Heart left ventricle (tissue), 16 donors: ENCODE data around the gene LNP1. TPM values are rescaled to one million over a fixed set of nuclear protein-coding genes. Genes with fewer than 3 reads are reported as not detected.

Experiments used
- ATAC-seq, 4 donors: fragments of 200-7000 bp; cut with Tn5 transposase; one replicate each; pipeline ENCODE4 v1.9.1; 2020 to 2022; ENCODE audit warnings: moderate library complexity in 4 of 4, mild to moderate bottlenecking in 3 of 4, moderate number of reproducible peaks in 1 of 4
- DNase-seq, 5 donors: peaks; one replicate each; pipeline ENCODE4 v3.0.0-alpha.2; 2020
- H3K27ac ChIP-seq, 12 donors: fragments of 200-600 bp; sonication (generic) in 4 of 12; one replicate each; pipeline versions ENCODE4 v1.5.0 to v1.8.0; 2016 to 2022; ENCODE audit warnings: mild to moderate bottlenecking in 2 of 12
- H3K27me3 ChIP-seq, 9 donors: fragments of 200-600 bp; sonication (generic) in 2 of 9; one replicate each; pipeline versions ENCODE4 v1.5.1 to v1.8.0; 2016 to 2022; ENCODE audit warnings: mild to moderate bottlenecking in 3 of 9
- H3K36me3 ChIP-seq, 9 donors: fragments of 200-600 bp; sonication (generic) in 2 of 9; one replicate each; pipeline versions ENCODE4 v1.5.0 to v1.8.0; 2018 to 2022; ENCODE audit warnings: mild to moderate bottlenecking in 2 of 9
- H3K4me1 ChIP-seq, 12 donors: fragments of 200-600 bp; sonication (generic) in 4 of 12; one replicate each; pipeline versions ENCODE4 v1.5.0 to v1.8.0; 2016 to 2022; ENCODE audit warnings: mild to moderate bottlenecking in 3 of 12
- H3K4me3 ChIP-seq, 12 donors: fragments of 200-600 bp; sonication (generic) in 4 of 12; one replicate each; pipeline versions ENCODE4 v1.5.0 to v1.8.0; 2017 to 2022; ENCODE audit warnings: mild to moderate bottlenecking in 9 of 12, moderate library complexity in 4 of 12
- H3K9me3 ChIP-seq, 12 donors: fragments of 200-600 bp; sonication (generic) in 4 of 12; one replicate each; pipeline versions ENCODE4 v1.5.0 to v1.8.0; 2016 to 2022; ENCODE audit warnings: mild to moderate bottlenecking in 1 of 12
- CTCF ChIP-seq, 12 donors: fragments of 200-600 bp; sonication (generic) in 4 of 12; IDR thresholded peaks; one replicate each; pipeline versions ENCODE4 v1.5.0 to v1.8.0; 2018 to 2022; ENCODE audit warnings: antibody characterized with exemption in 12 of 12, mild to moderate bottlenecking in 5 of 12
- POLR2A ChIP-seq, 2 donors: fragments of 450-650 bp; IDR thresholded peaks; one replicate each; pipeline ENCODE4 v1.6.1; 2017; ENCODE audit warnings: antibody characterized with exemption in 2 of 2, mild to moderate bottlenecking in 2 of 2, moderate library complexity in 2 of 2
- WGBS, 4 donors: extraction: QIAGEN DNeasy Blood & Tissue Kit in 2 of 4; methylation state at CpG; one replicate each; pipeline versions ENCODE4 v1.1.5 to v1.1.7; 2013 to 2018; 5-methylcytosine and 5-hydroxymethylcytosine counted together
- intact Hi-C, 10 donors: fragments of 100-400 bp; cut with DNase I; formaldehyde crosslinking; loops; one replicate each; pipeline versions ENCODE4 v1.11.1 to v1.14.2; 2022
- polyA plus RNA-seq, 2 donors: library from polyadenylated mRNA; stranded (reverse); fragments of 200-250 nt; gene quantifications; one replicate each; pipeline ENCODE4 v1.2.3, GENCODE V29; 2013
- total RNA-seq, 9 donors: library from RNA; depleted of rRNA in 2 of 9; stranded (reverse); fragments of >200 nt in 2 of 9; fragmentation: NEBNext Ultra II Directional in 3 of 9; extraction: Animal tissue kit (Norgen Biotek cat#: 25700) in 3 of 9; gene quantifications; one replicate each; pipeline versions ENCODE4 v1.1.0 to v1.2.4, GENCODE V29; 2016 to 2023
- donor health status: ischemic (EF 13 %, LVEDD 7.1; RV severe dilation, severe dysfunction).
- donor health status: healthy with polysubstance abuse.
- donor health status: DM: no; HTN: yes; CAD: no.
- donor health status: DM: no; HTN: no; CAD: no.
- donor health status: ischemic (EF 25% LVEDD 6.9; RV normal size, moderate dysfunction).
- donor health status: ischemic (EF 25% LVEDD 5.7; RV mildly dilated, moderate dysfunction).
- donor health status: healthy.
- donor health status: DM: yes; HTN: yes; CAD: no.
- donor health status: ischemic (EF 35%, LVEDD 5.7; RV mildly dilated, moderate dysfunction).
- donor health status: nonischemic (EF 11% LVEDD 7.7; RV severe dilation, severe dysfunction).
- donor health status: DM: yes; HTN: yes; CAD: no.
- donor health status: PGD.
- donor health status: ischemic (EF 29% LVEDD 5.4; RV normal size, mild dysfunction).
- donor health status: nonischemic (EF 23%, LVEDD 6.1; RV moderate dilation, normal function).

Gene LNP1
- total and polyA plus RNA-seq, 11 donors: 1.4 to 5.9 (median 3.5) TPM

GRCh38 chr3:100480081-100480480 is 78.7 kb downstream of the LNP1 start:
- no peak overlapping the region for H3K27ac ChIP-seq
- ATAC-seq (no peak), DNase-seq (no peak)
- H3K36me3 ChIP-seq: no peaks in the 10 kb centered on the region
- H3K4me3 ChIP-seq: no peak overlapping the region
- peaks cover 0 to 3% (median 0%) of the 10 kb centered on the region in 9 donors for H3K27me3 ChIP-seq
- no peaks in the 10 kb centered on the region for H3K9me3 ChIP-seq
- intact Hi-C loops: no loop called here
- TF ChIP-seq CTCF (IDR thresholded peaks at IDR 0.05) (no peak), POLR2A (IDR thresholded peaks at IDR 0.05) (no peak)
- H3K4me1 ChIP-seq: no peaks in the 10 kb centered on the region
- WGBS, 4 donors: 75 to 96% (median 85%) methylated on average over 5 of the region's 5 CpGs

GRCh38 chr3:100482176-100482575 is 80.8 kb downstream of the LNP1 start:
- intact Hi-C loops: no loop called here
- Histone ChIP-seq H3K9me3 (no peaks in the 10 kb centered on the region), H3K4me1 (no peaks in the 10 kb centered on the region), H3K27ac (no peak overlapping the region), H3K27me3 (peaks cover 0 to 3% (median 0%) of the 10 kb centered on the region in 9 donors), H3K36me3 (no peaks in the 10 kb centered on the region), H3K4me3 (no peak overlapping the region)
- ATAC-seq: no peak
- no peak for DNase-seq
- 62 to 70% (median 66%) methylated on average over 2 of the region's 2 CpGs for WGBS, 4 donors
- TF ChIP-seq POLR2A (IDR thresholded peaks at IDR 0.05): no peak
- no peak for TF ChIP-seq CTCF (IDR thresholded peaks at IDR 0.05)

GRCh38 chr3:100483529-100483928 is 82.2 kb downstream of the LNP1 start:
- peaks cover 0 to 3% (median 0%) of the 10 kb centered on the region in 9 donors for H3K27me3 ChIP-seq
- H3K27ac ChIP-seq: no peak overlapping the region
- H3K4me3 ChIP-seq: no peak overlapping the region
- ATAC-seq: no peak
- 90 to 95% (median 91%) methylated on average over 1 of the region's 1 CpG for WGBS, 4 donors
- no peaks in the 10 kb centered on the region for H3K36me3 ChIP-seq
- no peaks in the 10 kb centered on the region for H3K4me1 ChIP-seq
- no peaks in the 10 kb centered on the region for H3K9me3 ChIP-seq
- TF ChIP-seq POLR2A (IDR thresholded peaks at IDR 0.05) (no peak), CTCF (IDR thresholded peaks at IDR 0.05) (no peak)
- no peak for DNase-seq
- intact Hi-C loops: no loop called here

GRCh38 chr3:100486808-100487207 is 85.5 kb downstream of the LNP1 start:
- 81 to 94% (median 84%) methylated on average over 2 of the region's 2 CpGs for WGBS, 4 donors
- H3K4me3 ChIP-seq: no peak overlapping the region
- H3K27me3 ChIP-seq: peaks cover 0 to 3% (median 0%) of the 10 kb centered on the region in 9 donors
- ATAC-seq (no peak), DNase-seq (no peak)
- peaks cover 0 to 7% (median 0%) of the 10 kb centered on the region in 12 donors for H3K4me1 ChIP-seq
- no peaks in the 10 kb centered on the region for H3K9me3 ChIP-seq
- intact Hi-C loops: no loop called here
- TF ChIP-seq POLR2A (IDR thresholded peaks at IDR 0.05): no peak
- TF ChIP-seq CTCF (IDR thresholded peaks at IDR 0.05): no peak
- H3K36me3 ChIP-seq: no peaks in the 10 kb centered on the region
- no peak overlapping the region for H3K27ac ChIP-seq
